ENCODE data around the gene FAM9B.
"Not testable (repeated sequence)": the region's sequence is repeated elsewhere in the genome, so short reads cannot be mapped to it uniquely, and the experiment has no call there.

Gene FAM9B

DNA sequence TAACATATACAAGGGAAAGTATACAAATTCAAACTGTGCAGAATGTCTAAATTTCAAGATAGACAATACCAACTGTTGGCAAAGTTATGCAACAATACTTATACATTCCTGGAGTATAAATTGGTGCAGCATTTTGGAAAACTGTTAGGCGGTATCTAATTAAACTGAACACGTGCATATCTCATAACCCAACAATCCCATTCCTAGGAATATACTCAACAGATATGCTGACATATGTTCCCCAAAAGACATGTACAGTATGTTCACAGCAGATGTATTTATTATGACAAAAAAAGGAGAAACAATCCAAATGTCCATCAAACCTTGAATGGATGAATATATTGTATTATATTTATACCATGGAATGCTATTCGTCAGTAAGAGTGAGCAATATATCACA is 16.4 kb upstream of the FAM9B start:
- TF ChIP-seq Cebpa-rat (IDR thresholded peaks at IDR 0.05), result no peak
- H3K9me3 ChIP-seq (replicated peaks in 1 of 11), result no peaks in the 10 kb centered on the region
- H3K4me1 ChIP-seq, result peaks cover 0 to 6% (median 2%) of the 10 kb centered on the region in 10 experiments; a peak in 7 of 20 replicates
- H4K20me1 ChIP-seq, result 0 out of 22 replicates have a peak, but pooled peaks cover 0 to 3% (median 0%) of the 10 kb centered on the region in 11 experiments
- no peaks in the 10 kb centered on the region for H3K27me3 ChIP-seq
- H3K27ac ChIP-seq, result no peak overlapping the region
- no peak overlapping the region for H3K4me3 ChIP-seq
- no peaks in the 10 kb centered on the region for H3K36me3 ChIP-seq
- no peak overlapping the region for H3K9ac ChIP-seq
- no peak overlapping the region for H3K4me2 ChIP-seq

DNA sequence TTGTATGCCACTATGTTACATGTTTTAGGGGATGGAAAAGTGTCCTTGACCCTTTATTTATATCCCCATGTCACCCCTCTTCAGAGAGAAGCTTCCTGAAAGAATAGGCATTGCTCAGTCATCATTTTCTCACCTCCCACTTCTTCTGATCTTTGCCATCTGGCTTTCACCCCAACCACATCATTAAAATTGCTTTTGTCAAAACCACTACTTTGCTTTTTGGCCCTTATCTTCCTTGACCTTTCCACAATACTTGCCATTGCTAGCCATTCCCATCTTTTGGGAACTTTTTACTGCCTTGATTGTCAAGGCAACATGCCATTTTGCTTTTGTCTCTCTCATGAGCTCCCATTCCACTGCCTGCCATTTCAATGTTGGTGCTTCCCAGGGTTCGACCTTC is 14.9 kb upstream of the FAM9B start:
- Histone ChIP-seq H3K9ac (no peak overlapping the region), H3K4me2 (no peak overlapping the region), H3K4me1 (no peaks in the 10 kb centered on the region), H3K4me3 (no peak overlapping the region), H3K27ac (no peak overlapping the region), H3K27me3 (no peaks in the 10 kb centered on the region), H3K9me3 (replicated peaks in 1 of 11) (no peaks in the 10 kb centered on the region), H4K20me1 (no peaks in the 10 kb centered on the region), H3K36me3 (no peaks in the 10 kb centered on the region)
- no peak for TF ChIP-seq Cebpa-rat (IDR thresholded peaks at IDR 0.05)

DNA sequence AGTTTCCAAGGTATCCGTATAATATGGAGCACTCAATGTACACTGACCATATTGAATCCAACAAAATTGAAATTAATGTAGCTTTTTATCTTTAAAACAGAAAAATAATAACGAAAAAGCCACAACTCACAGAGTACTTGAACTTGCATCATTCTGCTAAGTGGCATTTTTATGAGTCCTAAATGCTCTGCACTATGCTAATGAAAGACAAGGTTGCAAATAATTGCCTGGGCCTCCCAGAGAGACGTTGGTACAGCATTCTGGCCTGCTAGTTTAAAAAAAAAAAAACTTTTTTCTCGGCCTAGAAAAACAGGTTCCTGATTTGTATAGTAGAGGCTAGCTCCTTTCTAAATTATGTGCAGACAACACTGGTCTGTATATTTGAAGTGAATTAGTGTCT is 4.3 kb upstream of the FAM9B start:
- Histone ChIP-seq H3K9ac (no peak overlapping the region), H4K20me1 (no peaks in the 10 kb centered on the region), H3K9me3 (replicated peaks in 1 of 11) (peaks cover 0 to 13% (median 8%) of the 10 kb centered on the region in 11 experiments; a peak in 13 of 22 replicates), H3K4me3 (no peak overlapping the region), H3K4me2 (no peak overlapping the region), H3K27ac (no peak overlapping the region), H3K36me3 (no peaks in the 10 kb centered on the region), H3K27me3 (no peaks in the 10 kb centered on the region), H3K4me1 (no peaks in the 10 kb centered on the region)
- no peak for TF ChIP-seq Cebpa-rat (IDR thresholded peaks at IDR 0.05)

DNA sequence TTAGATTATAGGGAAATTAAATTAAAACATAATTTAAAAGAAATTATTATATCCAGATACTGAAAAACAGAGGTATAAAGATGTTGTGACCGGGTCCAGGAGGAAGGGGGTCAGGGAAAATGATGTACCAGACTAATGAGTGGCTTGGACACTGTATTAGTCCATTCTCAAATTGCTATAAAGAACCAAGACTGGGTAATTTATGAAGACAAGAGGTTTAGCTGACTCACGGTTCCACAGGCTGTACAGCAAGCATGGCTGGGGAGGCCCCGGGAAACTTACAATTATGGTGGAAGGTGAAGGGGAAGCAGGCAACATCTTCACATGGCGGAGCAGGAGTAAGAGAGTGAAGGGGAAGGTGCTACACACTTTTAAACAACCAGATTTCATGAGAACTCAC is 3.4 kb upstream of the FAM9B start:
- Histone ChIP-seq H3K4me1 (no peaks in the 10 kb centered on the region), H3K9ac (no peak overlapping the region), H3K36me3 (no peaks in the 10 kb centered on the region), H4K20me1 (no peaks in the 10 kb centered on the region), H3K9me3 (replicated peaks in 1 of 11) (peaks cover 0 to 14% (median 6%) of the 10 kb centered on the region in 11 experiments; a peak in 10 of 22 replicates), H3K27ac (no peak overlapping the region), H3K27me3 (no peaks in the 10 kb centered on the region), H3K4me3 (no peak overlapping the region), H3K4me2 (no peak overlapping the region)
- TF ChIP-seq Cebpa-rat (IDR thresholded peaks at IDR 0.05), result no peak

- H3K4me3 ChIP-seq, result no peak overlapping the region
- no peaks in the 10 kb centered on the region for H3K27me3 ChIP-seq
- no peak overlapping the region for H3K9ac ChIP-seq
- no peaks in the 10 kb centered on the region for H3K36me3 ChIP-seq
- H3K27ac ChIP-seq, result no peak overlapping the region
- no peaks in the 10 kb centered on the region for H3K4me1 ChIP-seq
- H3K4me2 ChIP-seq, result no peak overlapping the region
- no peaks in the 10 kb centered on the region for H4K20me1 ChIP-seq
- H3K9me3 ChIP-seq (replicated peaks in 1 of 11), result peaks cover 0 to 14% (median 5%) of the 10 kb centered on the region in 11 experiments; a peak in 8 of 22 replicates
- no peak for TF ChIP-seq Cebpa-rat (IDR thresholded peaks at IDR 0.05)
Measured at GRCh38 chrX:9033586-9033985, 341 bp downstream of the FAM9B start.

GRCh38 chrX:9033179-9033578 is 748 bp downstream of the FAM9B start:
- H3K36me3 ChIP-seq, result no peaks in the 10 kb centered on the region
- H3K9ac ChIP-seq, result no peak overlapping the region
- no peak overlapping the region for H3K4me2 ChIP-seq
- H3K4me3 ChIP-seq, result no peak overlapping the region
- TF ChIP-seq Cebpa-rat (IDR thresholded peaks at IDR 0.05), result no peak
- H3K9me3 ChIP-seq (replicated peaks in 1 of 11), result peaks cover 0 to 14% (median 5%) of the 10 kb centered on the region in 11 experiments; a peak in 8 of 22 replicates
- no peaks in the 10 kb centered on the region for H3K27me3 ChIP-seq
- H3K27ac ChIP-seq, result no peak overlapping the region
- no peaks in the 10 kb centered on the region for H4K20me1 ChIP-seq
- H3K4me1 ChIP-seq, result no peaks in the 10 kb centered on the region

- Histone ChIP-seq H3K36me3 (no peaks in the 10 kb centered on the region), H3K27ac (no peak overlapping the region), H3K27me3 (no peaks in the 10 kb centered on the region)
Measured at GRCh38 chrX:9023293-9023692, 10.6 kb downstream of the FAM9B start.

GRCh38 chrX:9019151-9019550 is 14.8 kb downstream of the FAM9B start:
- Histone ChIP-seq H3K36me3 (no peaks in the 10 kb centered on the region), H3K27me3 (no peaks in the 10 kb centered on the region), H3K27ac (no peak overlapping the region), H4K20me1 (no peaks in the 10 kb centered on the region), H3K4me1 (peaks cover 0 to under 1% (median 0%) of the 10 kb centered on the region in 10 experiments; a peak in 3 of 20 replicates), H3K9me3 (replicated peaks in 1 of 11) (no peaks in the 10 kb centered on the region), H3K4me2 (no peak overlapping the region), H3K4me3 (no peak overlapping the region), H3K9ac (no peak overlapping the region)
- no peak for TF ChIP-seq Cebpa-rat (IDR thresholded peaks at IDR 0.05)

More at GRCh38 chrX:9023293-9023692, 10.6 kb downstream of the FAM9B start:
- H3K4me1 ChIP-seq, result peaks cover 0 to 7% (median 0%) of the 10 kb centered on the region in 10 experiments; a peak in 5 of 20 replicates
- no peak overlapping the region for H3K4me3 ChIP-seq
- no peak overlapping the region for H3K9ac ChIP-seq
- H3K4me2 ChIP-seq, result no peak overlapping the region
- peaks cover 0 to 6% (median 0%) of the 10 kb centered on the region in 11 experiments; a peak in 6 of 22 replicates for H3K9me3 ChIP-seq (replicated peaks in 1 of 11)
- no peaks in the 10 kb centered on the region for H4K20me1 ChIP-seq
- TF ChIP-seq Cebpa-rat (IDR thresholded peaks at IDR 0.05), result no peak

DNA sequence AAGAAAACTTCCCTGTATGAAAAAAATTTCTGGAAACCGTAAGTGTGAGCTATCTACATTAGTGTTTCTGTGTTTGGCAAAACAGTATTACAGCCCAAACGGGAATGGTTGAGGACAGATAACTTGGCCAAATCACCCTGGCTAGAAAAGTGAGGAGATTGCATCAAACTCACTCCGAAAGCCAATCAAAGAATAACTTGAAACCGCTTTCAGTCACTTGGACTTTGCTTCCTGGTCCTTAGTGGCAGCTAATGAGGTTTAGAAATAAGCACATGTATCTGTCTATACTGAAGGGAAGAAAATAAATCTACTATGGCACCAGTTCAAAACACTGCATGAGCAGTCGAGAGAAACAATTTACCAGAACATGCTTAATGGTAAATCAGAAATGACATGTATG is 15.6 kb downstream of the FAM9B start:
- H3K9me3 ChIP-seq (replicated peaks in 1 of 11); H3K36me3 ChIP-seq; H3K4me1 ChIP-seq; H3K4me2 ChIP-seq; H3K4me3 ChIP-seq; H4K20me1 ChIP-seq; H3K27ac ChIP-seq; H3K27me3 ChIP-seq; H3K9ac ChIP-seq: not testable (repeated sequence)

DNA sequence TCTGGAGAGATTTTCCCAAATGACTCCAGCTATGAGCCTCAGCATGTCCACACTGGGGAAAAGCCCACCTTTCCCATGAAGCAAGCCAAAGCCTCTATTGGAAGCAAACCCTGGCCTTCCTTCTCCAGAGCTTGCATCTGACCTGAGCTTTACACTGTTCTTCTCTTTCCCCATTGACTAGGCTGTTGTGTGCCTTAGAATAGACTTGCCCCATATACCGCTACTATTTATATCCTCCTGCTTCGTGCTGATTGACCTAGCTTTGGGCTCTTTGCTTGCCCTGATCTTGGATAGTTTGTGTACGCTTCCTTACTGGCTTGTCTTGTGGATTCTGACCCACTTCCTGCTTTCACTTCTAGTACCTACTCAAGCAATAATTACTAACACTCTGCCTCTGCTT is 30.9 kb downstream of the FAM9B start:
- Histone ChIP-seq H3K27ac (no peak overlapping the region), H3K4me3 (no peak overlapping the region), H3K27me3 (no peaks in the 10 kb centered on the region), H3K4me1 (peaks cover 10 to 13% (median 12%) of the 10 kb centered on the region in 10 experiments), H4K20me1 (no peaks in the 10 kb centered on the region), H3K9ac (no peak overlapping the region), H3K4me2 (peak overlapping the region; percentile 57 to 76 (median 61)), H3K9me3 (replicated peaks in 1 of 11) (peaks cover 0 to 9% (median 7%) of the 10 kb centered on the region in 11 experiments; a peak in 13 of 22 replicates), H3K36me3 (no peaks in the 10 kb centered on the region)
- no peak for TF ChIP-seq Cebpa-rat (IDR thresholded peaks at IDR 0.05)

Measured in BLaER1 treated with 17β-estradiol and CSF1 and Interleukin-3, amounts not matched to agents 10 nM and 100 nM (cell line).